GM19455 (cell line): Measurements from ENCODE around the gene CXCR2.
"Not testable (repeated sequence)": the region's sequence is repeated elsewhere in the genome, so short reads cannot be mapped to it uniquely, and the experiment has no call there.

Experiments
- ATAC-seq: cut with Tn5 transposase; IDR thresholded peaks from one replicate; pipeline ENCODE4 v1.9.1; 2021; ENCODE audit not compliant: unreplicated experiment

The CXCR2 gene

DNA sequence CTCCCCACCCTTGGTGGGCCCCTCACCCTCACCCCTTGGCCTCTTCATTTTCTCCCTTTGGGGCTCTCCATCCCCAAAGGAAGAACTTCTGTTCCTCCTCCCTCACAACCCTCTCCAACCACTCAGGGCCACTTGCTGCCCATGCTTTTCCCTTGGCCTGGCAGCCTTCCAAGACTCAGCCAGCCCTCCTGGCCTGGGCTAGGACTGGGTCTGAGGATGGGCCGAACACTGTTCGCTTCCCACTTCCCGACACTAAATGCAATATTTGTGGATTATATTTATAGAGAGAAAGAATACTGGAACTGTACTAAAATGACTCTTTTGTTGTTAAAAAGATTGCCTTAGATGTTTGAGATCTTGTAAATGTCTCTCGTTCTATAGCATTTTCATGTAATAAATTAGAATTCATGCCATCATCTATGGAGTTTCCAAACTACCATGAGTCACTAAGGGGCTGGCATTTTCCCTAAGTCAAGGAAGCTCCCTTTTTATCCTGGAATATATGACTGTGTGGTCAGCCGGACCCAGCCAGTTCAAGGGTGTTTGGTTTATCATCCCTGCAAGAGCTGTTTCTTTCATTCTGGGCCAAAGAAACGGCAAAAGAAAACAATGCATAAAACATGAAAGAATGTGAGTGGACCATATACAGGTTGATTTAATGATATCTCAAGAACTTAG, 3.8 kb downstream of the CXCR2 start:
- ATAC-seq = no peak

DNA sequence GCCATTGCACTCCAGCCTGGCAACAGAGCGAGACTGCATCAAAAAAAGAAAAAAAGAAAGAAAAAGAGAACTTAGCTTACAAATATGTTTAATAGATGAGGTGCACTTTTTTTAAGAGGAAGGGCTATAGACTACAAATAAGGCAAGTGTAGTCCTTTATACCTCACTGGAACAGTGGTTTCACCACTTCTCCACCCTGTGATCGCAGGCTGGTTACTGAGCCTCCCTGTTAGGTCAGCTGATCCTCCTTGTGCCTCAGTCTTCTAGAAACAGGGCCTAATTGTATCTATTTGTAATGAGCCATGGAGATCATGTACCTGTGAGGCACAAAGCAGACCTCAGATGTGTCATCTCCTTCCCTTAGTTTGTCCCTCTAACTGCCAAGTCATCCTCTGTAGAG, 4.5 kb downstream of the CXCR2 start:
- ATAC-seq = no peak

DNA sequence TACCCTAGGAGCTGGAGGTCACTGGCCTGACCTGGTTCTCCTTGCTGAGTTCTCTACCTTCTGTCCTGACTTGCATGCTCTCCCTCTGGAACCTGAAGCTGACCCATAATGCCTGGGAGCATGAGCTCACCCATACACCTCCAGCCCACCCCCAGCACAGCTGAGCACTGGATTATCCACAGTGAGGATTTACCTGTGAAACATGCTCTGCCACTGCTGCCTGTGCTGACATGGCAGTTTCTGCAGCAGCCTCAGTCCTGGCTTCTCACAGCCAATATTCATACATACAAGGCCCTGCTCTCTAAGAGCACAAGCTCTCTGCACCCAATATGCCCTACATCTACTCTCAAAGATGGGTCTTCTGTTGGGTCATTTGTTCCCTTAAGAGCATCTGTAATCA, 5.0 kb downstream of the CXCR2 start:
- ATAC-seq = no peak

DNA sequence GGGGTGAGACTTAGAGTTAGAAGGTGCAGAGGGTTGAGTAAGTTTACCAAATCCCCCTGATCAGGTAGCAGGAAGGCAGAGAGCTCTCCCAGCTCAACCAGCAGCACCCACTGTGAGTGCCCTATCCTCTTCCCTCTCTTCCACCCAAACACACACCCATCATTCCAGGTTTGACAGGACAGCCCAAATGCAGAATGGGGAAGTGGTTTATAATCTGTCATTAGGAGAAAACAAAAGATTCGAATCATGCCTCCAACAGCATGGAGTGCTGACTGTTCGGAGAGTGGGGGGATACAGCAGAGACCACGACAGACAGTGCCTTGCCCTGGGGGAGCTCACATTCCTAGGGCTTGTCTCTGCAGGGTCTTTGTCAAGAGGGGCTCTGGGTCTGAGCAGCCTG, 11.7 kb downstream of the CXCR2 start:
- no peak for ATAC-seq

DNA sequence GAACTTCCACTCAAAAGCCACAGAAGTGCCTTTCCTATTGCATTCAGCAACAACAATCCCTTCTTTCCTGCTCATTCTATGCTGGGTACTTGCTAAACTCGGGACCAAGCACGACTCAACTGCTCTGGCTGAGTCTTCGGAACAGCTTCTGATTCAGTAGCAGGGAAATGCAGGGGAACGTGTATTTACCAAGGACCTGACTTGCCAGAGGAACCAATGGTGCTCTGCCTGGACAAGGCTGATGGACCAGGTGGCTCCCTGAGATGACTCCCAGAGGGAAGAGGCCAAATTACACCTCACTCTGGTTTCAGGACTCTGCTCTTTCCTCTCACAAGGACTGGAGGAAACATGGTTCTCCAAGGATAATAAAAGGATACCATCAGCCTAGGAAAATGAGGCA, 12.2 kb downstream of the CXCR2 start:
- no peak for ATAC-seq

DNA sequence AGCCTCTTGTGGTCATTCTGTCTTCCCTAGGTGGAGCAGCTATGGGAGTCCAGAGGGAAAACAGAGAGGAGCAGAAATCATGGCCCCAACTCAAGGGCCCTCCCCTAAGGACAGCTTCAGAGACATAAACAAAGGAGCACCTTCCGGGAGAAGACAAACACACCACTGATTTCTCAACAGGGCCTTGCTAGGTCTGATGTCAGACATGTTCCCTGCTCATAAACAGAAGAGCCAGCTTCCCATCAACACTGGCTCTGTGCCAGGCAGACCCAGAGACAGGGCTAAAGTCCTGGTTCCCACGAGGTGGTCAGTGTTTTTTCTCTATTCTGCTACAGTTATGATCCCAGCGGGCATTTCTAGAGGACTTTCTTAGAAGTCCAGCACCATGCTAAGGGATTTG, 19.3 kb downstream of the CXCR2 start:
- no peak for ATAC-seq

DNA sequence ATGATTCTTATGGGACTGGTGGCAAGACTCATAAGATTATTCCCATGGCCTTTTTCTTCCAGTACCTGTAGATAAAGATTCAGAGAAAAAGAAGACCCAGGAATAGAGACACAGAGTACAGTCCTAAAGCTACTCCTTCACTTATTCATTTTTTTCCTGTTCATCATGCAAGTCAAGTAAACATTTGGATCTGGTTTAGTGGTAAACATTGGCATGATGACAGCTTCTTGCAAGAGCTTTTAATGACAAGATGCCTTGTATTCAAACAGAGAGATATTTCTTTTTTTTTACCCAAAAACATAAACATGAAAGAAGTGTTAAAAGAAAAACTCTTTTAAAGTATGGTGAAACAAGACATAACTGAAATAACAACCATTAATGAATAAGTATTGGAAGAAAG, 20.2 kb downstream of the CXCR2 start:
- ATAC-seq = no peak

DNA sequence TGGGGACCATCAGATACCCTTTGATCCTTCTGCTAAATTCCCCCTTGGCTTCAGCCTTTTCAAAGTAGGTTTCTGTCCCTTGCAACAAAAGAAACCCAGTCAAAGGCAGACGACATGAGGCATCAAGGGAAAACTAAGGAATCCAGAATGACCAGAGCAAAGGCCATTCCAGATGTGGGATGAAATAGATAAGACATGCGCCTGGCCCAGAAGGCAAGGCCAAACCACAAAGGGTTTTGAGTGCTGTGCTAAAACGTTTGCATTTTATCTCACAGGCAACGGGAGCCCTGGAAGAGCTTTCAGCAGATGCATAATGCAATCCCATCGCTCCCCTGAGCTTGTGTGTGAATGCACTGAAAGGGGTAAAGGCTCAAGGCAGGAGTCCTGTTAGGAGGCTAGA, 23.3 kb downstream of the CXCR2 start:
- ATAC-seq = no peak

DNA sequence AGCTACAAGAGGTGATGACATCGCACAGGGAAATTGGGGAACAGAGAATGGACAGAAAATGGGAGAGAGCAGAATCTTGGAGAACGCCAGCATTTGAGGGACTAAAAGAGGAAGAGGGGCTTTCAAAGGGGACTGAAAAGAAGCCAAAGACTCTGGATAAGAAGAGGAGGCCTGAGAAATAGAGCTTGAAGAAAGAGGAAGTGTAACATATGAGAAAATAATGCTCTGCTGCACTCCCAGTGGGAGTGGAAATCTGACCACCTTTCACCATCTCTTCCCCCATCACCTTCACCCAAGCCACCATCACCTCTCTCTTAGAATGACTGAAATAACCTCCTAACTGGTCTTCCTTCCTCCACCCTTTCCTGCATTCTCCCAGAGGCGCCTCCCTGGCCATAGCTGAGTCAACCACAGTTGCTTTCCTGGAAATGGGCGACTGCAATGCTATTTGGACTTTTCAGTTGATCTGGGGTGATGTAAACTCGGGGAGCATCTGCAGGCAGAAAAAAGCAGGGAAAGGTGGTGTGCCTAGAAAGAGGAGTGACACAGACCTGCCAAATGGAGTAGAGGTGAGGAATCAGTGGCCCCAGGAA, 24.1 kb downstream of the CXCR2 start:
- no peak for ATAC-seq

DNA sequence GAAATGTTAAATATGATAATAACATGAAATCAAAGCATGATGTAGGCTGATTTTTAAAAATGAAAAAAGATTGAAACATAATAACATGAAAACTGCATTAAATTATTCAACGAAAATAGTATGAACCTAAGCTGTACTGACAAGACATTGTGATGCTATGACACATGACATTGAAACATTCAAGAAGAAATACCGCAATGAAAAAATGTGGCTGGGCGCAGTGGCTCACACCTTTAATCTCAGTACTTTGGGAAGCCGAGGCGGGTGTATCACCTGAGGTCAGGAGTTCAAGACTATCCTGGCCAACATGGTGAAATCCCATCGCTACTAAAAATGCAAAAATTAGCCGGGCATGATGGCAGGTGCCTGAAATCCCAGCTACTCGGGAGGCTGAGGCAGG, 26.3 kb downstream of the CXCR2 start:
- no peak for ATAC-seq

DNA sequence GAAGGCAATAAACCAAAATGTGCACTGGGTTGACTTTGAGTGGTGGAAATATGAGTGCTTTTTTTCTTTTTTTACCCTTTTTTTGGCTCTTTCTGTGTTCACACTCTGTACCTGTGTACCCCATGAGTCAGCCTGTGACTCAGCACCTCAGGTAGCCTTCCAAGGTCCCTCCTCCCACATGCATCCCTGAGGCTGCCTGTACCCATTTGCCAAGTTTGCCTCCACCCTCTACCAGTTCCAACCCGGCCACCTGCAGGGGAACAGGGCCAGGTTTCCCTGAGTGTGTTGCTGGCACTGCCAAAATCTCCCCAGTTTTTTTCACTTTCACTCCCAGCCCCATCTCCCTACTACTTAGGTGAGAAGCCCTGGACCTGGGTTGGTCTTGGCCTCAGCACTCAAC, 26.9 kb downstream of the CXCR2 start:
- ATAC-seq = no peak

DNA sequence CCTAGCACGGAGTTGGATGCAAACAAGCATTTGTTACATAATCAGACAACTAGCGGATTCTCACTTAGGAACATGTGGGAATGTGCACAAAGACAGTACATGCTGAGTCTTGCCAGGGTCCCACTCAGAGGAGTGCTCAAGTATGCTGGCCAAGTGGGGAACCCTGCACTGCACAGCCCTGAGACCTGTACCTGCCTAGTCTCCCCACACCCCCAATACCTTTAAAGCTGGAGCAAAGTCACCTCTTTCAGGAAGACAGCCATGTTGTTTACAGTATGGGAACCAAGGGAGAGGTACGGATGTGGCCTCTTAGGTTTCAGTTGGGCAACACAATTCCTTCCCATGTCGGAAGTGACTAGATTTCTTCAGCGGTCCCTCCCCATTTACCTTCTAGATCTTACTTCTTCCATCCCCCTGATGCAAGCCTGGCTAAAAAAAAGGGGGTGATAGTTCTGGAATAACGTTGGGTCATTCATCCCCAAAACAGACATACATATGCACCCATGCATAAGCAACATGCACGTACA, 30.2 kb downstream of the CXCR2 start:
- ATAC-seq = no peak

DNA sequence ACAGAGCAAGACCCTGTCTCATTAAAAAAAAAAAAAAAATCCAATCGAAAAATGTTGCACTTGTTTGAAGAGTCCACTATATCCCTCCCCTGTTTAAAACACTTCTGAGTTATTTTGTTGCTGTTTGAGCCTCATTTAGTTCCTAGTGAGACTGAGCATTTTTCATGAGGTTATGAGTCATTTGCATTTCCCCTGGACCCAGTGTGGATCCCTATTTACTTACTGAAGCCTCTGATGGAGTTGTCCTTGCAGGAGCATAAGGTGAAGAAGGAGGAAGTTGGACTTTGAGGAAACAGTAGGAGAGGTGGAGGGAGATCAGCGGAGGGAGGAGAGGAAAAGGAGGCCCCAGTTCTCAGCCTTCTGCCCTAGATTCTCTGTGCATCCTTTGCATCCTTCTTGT, 35.8 kb downstream of the CXCR2 start:
- ATAC-seq = no peak

DNA sequence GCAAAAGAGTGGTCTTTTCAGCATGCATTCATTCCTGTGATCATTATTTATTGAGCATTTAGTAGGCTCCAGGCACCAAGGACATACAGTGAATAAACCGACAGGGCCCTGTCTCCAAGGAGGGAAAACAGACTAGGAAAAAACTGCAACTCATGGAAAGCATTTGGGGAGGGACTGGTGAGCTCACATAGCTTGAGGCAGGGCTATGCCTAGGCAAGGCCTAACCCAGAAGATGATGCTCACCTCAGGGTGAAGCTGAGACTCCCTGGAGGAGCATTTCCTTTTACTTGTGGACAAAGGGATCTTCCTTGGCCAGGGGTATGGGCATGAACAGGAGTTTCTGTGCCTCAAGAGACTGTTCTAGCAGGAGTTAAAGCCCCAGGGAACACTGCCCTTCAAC, 37.0 kb downstream of the CXCR2 start:
- ATAC-seq = no peak

DNA sequence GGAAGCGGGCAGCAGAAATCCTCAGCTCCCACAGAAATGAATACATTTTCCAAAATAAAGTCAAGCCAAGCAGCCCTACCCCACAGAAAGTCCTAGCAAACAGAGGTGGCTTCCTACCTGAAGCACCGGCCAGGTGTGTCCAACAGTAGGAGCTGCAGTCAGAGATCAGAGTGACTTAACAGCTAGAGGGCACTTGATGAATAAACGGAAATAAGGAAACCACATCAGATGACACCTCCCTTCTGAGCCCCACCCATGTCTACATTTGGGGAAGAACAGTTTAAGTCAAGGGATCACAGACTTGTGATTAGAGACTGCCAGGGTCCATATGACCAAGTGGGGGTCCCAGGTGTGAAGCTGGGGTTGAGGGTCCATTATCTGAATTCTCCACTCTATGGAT, 41.0 kb downstream of the CXCR2 start, which contains the start of gene CXCR1:
CXCR1 (minus strand) TSS at position 172 of the 400 bp plus-strand sequence. CDS start 1,751 bp downstream, outside the sequence.
- no peak for ATAC-seq

DNA sequence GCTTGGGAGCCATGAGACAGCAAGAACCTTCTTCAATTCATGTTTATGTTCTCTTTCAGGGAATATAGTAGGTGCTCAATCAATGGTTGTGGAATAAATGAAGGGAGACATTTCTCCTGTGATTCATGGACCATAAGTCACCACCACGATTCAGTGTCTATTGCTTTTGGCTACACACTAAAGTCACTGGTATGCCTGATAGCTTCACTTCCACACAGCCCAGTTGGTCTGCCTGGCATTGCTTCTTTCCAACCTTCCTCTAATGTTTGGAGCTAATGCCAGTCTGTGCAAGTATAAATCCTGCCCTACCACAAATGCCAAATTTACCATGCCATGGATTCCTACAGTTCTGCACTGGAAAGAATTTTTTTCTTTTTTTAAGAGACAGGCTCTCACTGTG, 42.2 kb downstream of the CXCR2 start:
- ATAC-seq = no peak

DNA sequence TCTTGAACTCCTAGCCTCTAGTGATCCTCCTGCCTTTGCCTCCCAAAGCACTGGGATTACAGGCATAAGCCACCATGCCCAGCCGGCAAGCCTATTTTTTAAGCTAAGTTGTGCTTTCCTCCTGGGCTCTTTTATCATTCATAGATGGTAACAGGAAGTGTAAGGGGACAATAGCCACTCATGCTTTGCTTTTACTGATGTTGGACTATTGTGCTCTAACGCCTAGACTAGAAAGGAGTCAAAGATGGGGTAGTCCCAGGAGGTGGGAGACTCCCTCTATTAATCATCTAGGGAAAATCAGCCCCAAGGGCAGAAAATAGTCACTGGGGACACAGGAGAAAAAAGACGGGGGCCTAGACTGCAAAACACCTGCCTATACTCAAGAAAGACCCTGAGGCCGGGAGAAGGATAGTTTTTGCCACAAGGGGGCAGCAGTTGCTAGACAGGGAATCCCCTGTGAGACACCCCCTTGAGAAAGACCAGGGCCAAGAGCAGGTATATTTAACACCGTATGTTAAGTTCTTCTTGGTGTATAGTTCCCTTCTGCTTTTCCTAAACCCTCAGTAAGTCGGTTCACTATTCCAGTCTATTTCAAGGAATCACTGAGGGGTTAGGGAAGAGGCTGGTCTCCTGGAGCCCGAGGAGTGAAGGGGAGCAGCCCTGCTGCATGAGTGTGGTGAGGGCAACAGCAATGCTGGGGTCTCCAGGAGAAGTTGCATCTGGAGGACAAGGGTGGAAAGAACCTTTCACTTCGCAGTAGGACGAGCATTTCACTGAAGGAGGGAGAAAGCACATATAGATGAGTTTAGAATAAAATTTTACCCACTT, 43.0 kb downstream of the CXCR2 start:
- no peak for ATAC-seq

DNA sequence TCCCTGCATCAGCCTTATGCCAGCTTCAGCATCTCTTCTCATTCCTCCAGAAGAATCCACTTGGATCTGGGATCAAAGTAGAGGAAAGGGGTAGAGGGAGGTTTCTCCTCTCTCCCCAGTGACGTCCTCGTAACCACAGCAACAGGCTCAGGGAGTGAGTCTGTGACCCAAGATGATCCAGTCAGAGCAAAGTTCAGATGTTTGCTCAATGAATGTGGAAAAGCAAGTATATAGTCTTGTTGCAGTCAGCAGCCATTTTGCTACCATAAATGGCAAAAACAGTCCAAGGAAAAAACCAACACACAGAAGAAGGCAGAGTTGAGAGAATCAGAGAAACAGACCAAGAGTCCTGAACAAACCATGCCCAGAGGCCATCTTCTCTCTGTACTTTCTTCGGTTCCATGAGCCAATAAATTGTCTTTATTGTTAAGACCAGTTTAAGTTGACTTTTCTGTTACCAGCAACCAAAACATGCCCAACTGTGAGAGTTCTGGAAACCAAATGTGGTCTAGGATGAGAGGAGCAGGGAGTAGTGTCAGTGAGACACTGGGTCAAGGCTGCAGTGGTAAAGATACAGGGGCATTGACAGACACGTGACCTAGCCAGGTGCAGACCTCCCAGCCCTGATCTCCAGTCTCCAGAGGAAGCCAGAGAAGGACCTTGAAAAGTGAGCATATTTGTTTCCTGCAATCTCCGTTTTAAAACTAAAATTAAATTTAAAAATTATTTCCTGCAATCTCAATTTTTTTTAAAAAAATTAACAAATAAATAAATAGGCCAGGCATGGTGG, 44.1 kb downstream of the CXCR2 start:
- ATAC-seq = no peak

DNA sequence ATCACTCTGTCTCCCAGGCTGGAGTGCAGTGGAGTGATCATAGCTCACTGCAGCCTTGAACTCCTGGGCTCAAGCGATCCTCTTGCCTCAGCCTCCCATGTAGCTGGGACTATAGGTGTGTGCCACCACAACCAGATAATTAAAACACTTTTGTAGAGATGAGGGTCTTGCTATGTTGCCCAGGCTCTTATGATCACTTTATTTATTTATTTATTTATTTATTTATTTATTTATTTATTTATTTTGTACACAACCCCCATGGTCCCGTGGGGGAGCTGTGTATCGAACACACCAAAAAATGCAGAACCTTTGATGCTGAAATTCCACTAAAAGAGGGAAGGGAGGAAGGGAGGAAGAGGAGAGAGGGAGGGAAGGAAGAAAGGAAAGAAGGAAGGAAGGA, 45.9 kb downstream of the CXCR2 start:
- not testable (repeated sequence) for ATAC-seq

DNA sequence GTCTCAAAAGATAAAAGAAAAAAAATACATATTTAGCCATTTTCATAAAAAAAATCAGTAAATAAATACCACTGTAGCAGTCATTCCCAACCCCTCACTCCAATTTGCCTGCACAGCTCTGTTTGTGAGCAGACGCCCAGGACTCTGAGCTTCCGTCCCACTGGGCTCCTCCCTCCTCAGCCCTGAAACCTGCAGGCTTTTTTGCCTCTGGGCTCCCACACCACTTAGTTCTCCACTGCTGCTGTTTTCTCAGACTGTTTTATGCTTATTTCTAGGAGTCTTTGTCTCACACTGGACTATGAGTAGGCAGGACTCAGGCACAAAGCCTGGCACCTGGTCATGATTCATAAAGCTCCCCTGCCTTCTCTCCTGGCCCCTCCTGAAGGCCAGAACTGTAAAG, 47.0 kb downstream of the CXCR2 start:
- no peak for ATAC-seq

DNA sequence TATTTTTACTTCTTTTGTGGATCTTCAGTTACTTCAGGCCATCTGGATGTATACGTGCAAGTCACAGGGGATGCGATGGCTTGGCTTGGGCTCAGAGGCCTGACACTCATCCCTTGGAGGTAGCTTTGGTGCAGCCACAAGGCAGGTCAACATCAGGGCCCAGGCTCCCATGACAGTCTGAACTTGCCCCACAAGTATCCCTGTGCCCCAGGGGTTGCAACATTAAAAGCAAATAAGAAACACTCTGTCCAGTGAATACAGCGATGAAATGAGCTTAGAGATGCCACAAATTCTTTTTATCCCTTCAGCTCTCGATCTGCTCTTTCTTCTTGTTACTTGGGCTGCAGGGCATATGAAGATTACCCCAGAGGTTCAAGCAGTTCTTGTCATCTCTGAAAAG, 54.0 kb downstream of the CXCR2 start:
- no peak for ATAC-seq
